ENCODE data around the gene TMCC2.

- TF ChIP-seq CTCF (IDR thresholded peaks at IDR 0.05), result no peak
- TF ChIP-seq ZFX (IDR thresholded peaks at IDR 0.05; ENCODE audit: borderline replicate concordance), result no peak
Observed at GRCh38 chr1:205283270-205284147, 55.8 kb downstream of the TMCC2 start.
